BE2C (cell line): ENCODE results near the gene PCDHGA10.
"Not testable (repeated sequence)": the region's sequence is repeated elsewhere in the genome, so short reads cannot be mapped to it uniquely, and the experiment has no call there.

Experiments used
- DNase-seq: peaks from one replicate; pipeline ENCODE4 v3.0.0-alpha.2; 2020
- H3K27me3 ChIP-seq: fragments of 250-450 bp; sonication (Bioruptor Pico); 2 replicates; pipeline ENCODE4 v1.5.1; 2020; ENCODE audit warnings: mild to moderate bottlenecking
- H3K36me3 ChIP-seq: fragments of 250-450 bp; sonication (Bioruptor Pico); 2 replicates; pipeline ENCODE4 v1.5.1; 2020; ENCODE audit warnings: mild to moderate bottlenecking
- H3K4me1 ChIP-seq: fragments of 250-450 bp; sonication (Bioruptor Pico); 2 replicates; pipeline ENCODE4 v1.5.1; 2020
- H3K4me3 ChIP-seq: 2 replicates; pipeline ENCODE4 v1.5.1; 2011; ENCODE audit warnings: low read depth, low read length
- H3K9me3 ChIP-seq: fragments of 250-450 bp; sonication (Bioruptor Pico); 2 replicates; pipeline ENCODE4 v1.5.1; 2020
- TF ChIP-seq, protein P1 (sequence below): IDR thresholded peaks from 2 replicates; pipeline ENCODE4 v1.5.1; 2012; ENCODE audit warnings: mild to moderate bottlenecking, low read depth, low read length

The PCDHGA10 gene

DNA sequence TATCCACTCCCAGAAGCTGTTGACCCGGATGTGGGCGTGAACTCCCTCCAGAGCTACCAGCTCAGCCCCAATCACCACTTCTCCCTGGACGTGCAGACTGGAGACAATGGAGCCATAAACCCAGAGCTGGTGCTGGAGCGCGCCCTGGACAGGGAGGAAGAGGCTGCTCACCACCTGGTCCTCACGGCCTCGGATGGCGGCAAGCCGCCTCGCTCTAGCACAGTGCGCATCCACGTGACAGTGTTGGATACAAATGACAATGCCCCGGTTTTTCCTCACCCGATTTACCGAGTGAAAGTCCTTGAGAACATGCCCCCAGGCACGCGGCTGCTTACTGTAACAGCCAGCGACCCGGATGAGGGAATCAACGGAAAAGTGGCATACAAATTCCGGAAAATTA lies 19.5 kb upstream of the PCDHGA10 start:
- Histone ChIP-seq H3K27me3 (no peaks in the 10 kb centered on the region), H3K4me1 (no peaks in the 10 kb centered on the region), H3K9me3 (no peaks in the 10 kb centered on the region), H3K4me3 (no peak overlapping the region), H3K36me3 (no peaks in the 10 kb centered on the region)
- TF ChIP-seq, protein P1, sequence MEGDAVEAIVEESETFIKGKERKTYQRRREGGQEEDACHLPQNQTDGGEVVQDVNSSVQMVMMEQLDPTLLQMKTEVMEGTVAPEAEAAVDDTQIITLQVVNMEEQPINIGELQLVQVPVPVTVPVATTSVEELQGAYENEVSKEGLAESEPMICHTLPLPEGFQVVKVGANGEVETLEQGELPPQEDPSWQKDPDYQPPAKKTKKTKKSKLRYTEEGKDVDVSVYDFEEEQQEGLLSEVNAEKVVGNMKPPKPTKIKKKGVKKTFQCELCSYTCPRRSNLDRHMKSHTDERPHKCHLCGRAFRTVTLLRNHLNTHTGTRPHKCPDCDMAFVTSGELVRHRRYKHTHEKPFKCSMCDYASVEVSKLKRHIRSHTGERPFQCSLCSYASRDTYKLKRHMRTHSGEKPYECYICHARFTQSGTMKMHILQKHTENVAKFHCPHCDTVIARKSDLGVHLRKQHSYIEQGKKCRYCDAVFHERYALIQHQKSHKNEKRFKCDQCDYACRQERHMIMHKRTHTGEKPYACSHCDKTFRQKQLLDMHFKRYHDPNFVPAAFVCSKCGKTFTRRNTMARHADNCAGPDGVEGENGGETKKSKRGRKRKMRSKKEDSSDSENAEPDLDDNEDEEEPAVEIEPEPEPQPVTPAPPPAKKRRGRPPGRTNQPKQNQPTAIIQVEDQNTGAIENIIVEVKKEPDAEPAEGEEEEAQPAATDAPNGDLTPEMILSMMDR: no peak
- DNase-seq: no peak

- not testable (repeated sequence) for H3K4me1 ChIP-seq, H3K4me3 ChIP-seq, H3K9me3 ChIP-seq, DNase-seq, H3K27me3 ChIP-seq, H3K36me3 ChIP-seq
Observed at GRCh38 chr5:141394401-141395187, 18.2 kb upstream of the PCDHGA10 start.

DNA sequence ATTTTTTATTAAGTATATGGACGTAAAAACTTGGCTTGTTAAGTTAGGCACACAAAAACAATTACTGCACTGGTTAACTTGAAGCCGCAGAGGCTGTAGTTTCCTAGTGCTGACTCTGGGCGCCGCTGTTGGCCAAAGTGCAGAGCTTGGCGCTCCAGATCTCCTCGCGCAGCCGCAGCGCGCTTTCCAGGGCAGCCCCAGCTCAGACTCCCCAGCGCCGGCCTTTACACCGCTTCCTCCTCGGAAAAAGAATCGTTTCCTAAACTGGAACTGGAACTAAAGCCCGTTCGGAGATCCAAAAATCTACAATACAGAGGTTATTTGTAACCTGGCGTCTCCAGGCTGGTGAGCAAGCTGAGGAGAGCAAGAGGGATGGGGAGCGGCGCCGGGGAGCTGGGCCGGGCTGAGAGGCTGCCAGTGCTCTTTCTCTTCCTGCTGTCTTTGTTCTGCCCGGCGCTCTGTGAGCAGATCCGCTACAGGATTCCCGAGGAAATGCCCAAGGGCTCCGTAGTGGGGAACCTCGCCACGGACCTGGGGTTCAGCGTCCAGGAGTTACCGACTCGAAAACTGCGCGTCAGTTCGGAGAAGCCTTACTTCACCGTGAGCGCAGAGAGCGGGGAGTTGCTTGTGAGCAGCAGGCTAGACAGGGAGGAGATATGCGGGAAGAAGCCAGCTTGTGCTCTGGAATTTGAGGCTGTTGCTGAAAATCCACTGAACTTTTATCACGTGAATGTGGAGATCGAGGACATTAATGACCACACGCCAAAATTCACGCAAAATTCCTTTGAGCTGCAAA lies 14.8 kb upstream of the PCDHGA10 start, which contains the start of gene PCDHGB5:
Gene PCDHGB5 (plus strand): TSS at position 192 of the 796 bp plus-strand sequence. CDS start 181 bp downstream, at position 373.
- not testable (repeated sequence) for H3K4me1 ChIP-seq, H3K4me3 ChIP-seq, H3K9me3 ChIP-seq, H3K36me3 ChIP-seq, DNase-seq, H3K27me3 ChIP-seq

- Histone ChIP-seq H3K36me3 (no peaks in the 10 kb centered on the region; the same call in none of the 2 replicates), H3K4me3 (no peak overlapping the region), H3K4me1 (no peaks in the 10 kb centered on the region), H3K9me3 (no peaks in the 10 kb centered on the region), H3K27me3 (no peaks in the 10 kb centered on the region)
- no peak for DNase-seq
- TF ChIP-seq, protein P1: no peak
Observed at GRCh38 chr5:141398608-141399007, 14.2 kb upstream of the PCDHGA10 start.

GRCh38 chr5:141399555-141400258 lies 13.1 kb upstream of the PCDHGA10 start:
- TF ChIP-seq, protein P1: no peak
- Histone ChIP-seq H3K27me3 (no peaks in the 10 kb centered on the region), H3K36me3 (no peaks in the 10 kb centered on the region; the same call in none of the 2 replicates), H3K4me3 (no peak overlapping the region), H3K4me1 (no peaks in the 10 kb centered on the region), H3K9me3 (no peaks in the 10 kb centered on the region)
- no peak for DNase-seq

- Histone ChIP-seq H3K9me3 (no peaks in the 10 kb centered on the region; the same call in none of the 2 replicates), H3K4me3 (no peak within 1 kb of the TSS), H3K36me3 (no peaks in the 10 kb centered on the region; the same call in none of the 2 replicates), H3K27me3 (no peaks in the 10 kb centered on the region), H3K4me1 (no peaks in the 10 kb centered on the region)
- DNase-seq: no peak
- TF ChIP-seq, protein P1: peak; percentile 55
Observed at GRCh38 chr5:141402553-141403243, 10.1 kb upstream of the PCDHGA10 start, which contains the start of gene PCDHGA9. TSS of gene PCDHGA9 (plus strand) at chr5:141402778. CDS start at chr5:141402953, 175 bp downstream.
